ENCODE data around the gene PLXNA4. TPM values are rescaled to one million over a fixed set of nuclear protein-coding genes. Genes with fewer than 3 reads are reported as not detected.

PLXNA4 gene
- total and polyA plus RNA-seq, 3 experiments from 2014 or later, result 0.02 to 0.05 TPM; not detected in 1

DNA sequence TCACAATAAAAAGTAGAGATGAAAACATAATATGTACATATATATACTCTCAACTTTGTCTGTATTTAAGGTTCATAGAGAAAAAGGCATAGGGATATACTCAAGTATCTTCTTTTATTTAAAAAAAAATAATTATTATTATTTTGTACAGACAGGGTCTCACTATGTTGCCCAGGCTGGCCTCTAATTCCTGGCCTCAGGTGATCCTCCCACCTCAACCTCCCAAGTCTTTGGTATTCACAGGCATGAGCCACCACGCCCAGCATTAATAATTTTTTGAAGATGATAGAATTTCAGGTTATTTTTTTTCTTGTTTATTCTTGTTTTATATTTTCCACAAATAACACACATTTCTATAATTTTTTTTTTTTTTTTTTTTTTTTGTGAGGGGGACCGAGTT lies 113.8 kb downstream of the PLXNA4 start:
- H3K9me3 Mint-ChIP-seq, result no peaks in the 10 kb centered on the region
- ChIA-PET CTCF (interaction anchor here (1.1 kb wide), 1 partner anchor 68 kb away, joined by 3 read pairs; no protein-coding TSS in a partner anchor), POLR2A (no interaction called here)
- Histone ChIP-seq H3K4me1 (ENCODE audit: insufficient read depth, low read length) (peaks cover 19% of the 10 kb centered on the region), H3K27me3 (ENCODE audit: insufficient read depth, low read length, poor library complexity, severe bottlenecking) (no peaks in the 10 kb centered on the region), H3K9me3 (ENCODE audit: low read length) (no peaks in the 10 kb centered on the region), H3K4me3 (ENCODE audit: low read length) (no peak overlapping the region), H3K36me3 (ENCODE audit: insufficient read depth, low read length) (no peaks in the 10 kb centered on the region), H3K27ac (ENCODE audit: low read depth, low read length) (no peak overlapping the region)
- peaks cover 22 to 37% (median 23%) of the 10 kb centered on the region in 3 donors for H3K4me1 Mint-ChIP-seq
- H3K36me3 Mint-ChIP-seq, result no peaks in the 10 kb centered on the region
- no peak for DNase-seq
- no peak overlapping the region for H3K4me3 Mint-ChIP-seq
- peak overlapping the region in 1 of 8 donors; percentile 26 for H3K27ac Mint-ChIP-seq
- peaks cover 3 to 4% of the 10 kb centered on the region in 2 donors for H3K27me3 Mint-ChIP-seq

DNA sequence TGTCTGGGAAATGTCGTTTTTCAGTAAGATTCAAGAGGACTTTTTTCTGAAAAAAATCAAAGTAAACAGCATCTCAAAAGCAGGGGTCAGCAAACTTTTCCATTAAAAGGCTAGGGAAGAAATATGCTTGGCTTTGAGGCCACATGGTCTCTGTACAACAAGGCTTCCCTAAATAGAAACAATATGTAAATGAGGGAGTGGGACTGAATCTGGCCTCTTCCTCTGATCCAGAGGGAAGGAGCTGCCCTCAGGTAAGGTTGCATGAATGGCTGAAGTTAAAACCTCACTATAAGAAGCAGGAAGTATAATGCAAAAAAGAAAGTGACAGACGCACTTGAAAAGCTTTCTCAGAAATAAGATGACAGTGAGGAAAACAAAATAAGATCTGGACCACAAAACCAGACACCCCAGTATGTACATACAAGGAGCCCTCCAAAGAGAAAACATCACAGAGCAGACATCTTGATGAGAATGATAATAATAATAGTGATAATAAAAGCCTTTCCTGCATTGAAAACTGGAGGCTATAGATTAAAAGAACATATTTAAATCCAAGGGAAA lies 115.2 kb downstream of the PLXNA4 start:
- peak in 1 of 5 donors; percentile 28 for DNase-seq
- no peaks in the 10 kb centered on the region for H3K27me3 ChIP-seq (ENCODE audit: insufficient read depth, low read length, poor library complexity, severe bottlenecking)
- peak overlapping the region in 6 of 7 donors; percentile 1 to 46 (median 21) for H3K4me3 Mint-ChIP-seq
- no peaks in the 10 kb centered on the region for H3K9me3 Mint-ChIP-seq
- no peak overlapping the region for H3K4me3 ChIP-seq (ENCODE audit: low read length)
- peaks cover 0 to 4% of the 10 kb centered on the region in 2 donors for H3K27me3 Mint-ChIP-seq
- H3K9me3 ChIP-seq (ENCODE audit: low read length), result no peaks in the 10 kb centered on the region
- H3K36me3 Mint-ChIP-seq, result no peaks in the 10 kb centered on the region
- H3K4me1 ChIP-seq (ENCODE audit: insufficient read depth, low read length), result peaks cover 19% of the 10 kb centered on the region
- peaks cover 22 to 50% (median 25%) of the 10 kb centered on the region in 3 donors for H3K4me1 Mint-ChIP-seq
- H3K36me3 ChIP-seq (ENCODE audit: insufficient read depth, low read length), result no peaks in the 10 kb centered on the region
- POLR2A ChIA-PET, result no interaction called here
- peak overlapping the region; percentile 19 to 78 (median 70) for H3K27ac Mint-ChIP-seq
- H3K27ac ChIP-seq (ENCODE audit: low read depth, low read length), result no peak overlapping the region
- CTCF ChIA-PET, result no interaction called here

DNA sequence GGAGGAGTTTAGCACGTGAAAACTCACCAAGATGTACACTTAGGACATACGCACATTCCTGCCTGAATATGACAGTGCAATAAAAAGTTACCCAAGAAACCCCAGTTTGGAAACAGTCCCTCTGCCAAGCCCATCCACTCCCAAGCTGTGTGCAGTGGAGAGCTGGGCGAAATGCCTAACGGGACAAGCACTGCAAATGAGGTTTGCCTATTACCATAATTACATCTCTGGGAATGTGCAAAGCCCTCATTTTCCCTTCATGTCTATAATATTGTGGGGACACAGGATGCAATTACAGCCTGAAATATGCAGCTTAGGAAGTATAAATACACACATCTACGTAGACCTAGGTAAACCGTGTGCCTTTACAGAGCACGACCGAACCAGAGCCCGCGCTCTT lies 117.5 kb downstream of the PLXNA4 start:
- POLR2A ChIA-PET, result no interaction called here
- Mint-ChIP-seq H3K9me3 (no peaks in the 10 kb centered on the region), H3K4me3 (no peak overlapping the region), H3K27me3 (no peaks in the 10 kb centered on the region), H3K27ac (peak overlapping the region in 1 of 8 donors; percentile 68), H3K4me1 (peaks cover 43 to 66% (median 44%) of the 10 kb centered on the region in 3 donors), H3K36me3 (no peaks in the 10 kb centered on the region)
- CTCF ChIA-PET, result no interaction called here
- no peak for DNase-seq
- Histone ChIP-seq H3K27me3 (ENCODE audit: insufficient read depth, low read length, poor library complexity, severe bottlenecking) (no peaks in the 10 kb centered on the region), H3K9me3 (ENCODE audit: low read length) (no peaks in the 10 kb centered on the region), H3K36me3 (ENCODE audit: insufficient read depth, low read length) (no peaks in the 10 kb centered on the region), H3K4me1 (ENCODE audit: insufficient read depth, low read length) (peaks cover 40% of the 10 kb centered on the region), H3K4me3 (ENCODE audit: low read length) (no peak overlapping the region), H3K27ac (ENCODE audit: low read depth, low read length) (no peak overlapping the region)

DNA sequence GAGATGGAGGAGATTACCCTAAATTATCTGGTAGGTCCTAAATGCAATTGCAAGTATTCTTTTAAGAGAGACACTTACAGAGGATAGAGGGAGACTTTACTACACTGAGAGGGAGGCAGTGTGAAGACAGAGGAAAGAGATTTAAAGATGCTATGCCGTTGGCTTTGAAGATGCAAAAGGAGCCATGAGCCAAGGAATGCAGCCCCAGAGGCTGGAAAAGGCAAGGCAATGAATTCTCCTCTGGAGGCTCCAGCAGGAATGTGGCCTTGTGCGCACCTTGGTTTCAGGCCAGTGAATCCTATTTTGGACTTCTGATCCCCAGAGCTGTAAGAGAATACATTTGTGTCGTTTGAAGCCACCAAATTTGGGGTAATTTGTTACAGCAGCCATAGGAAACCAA lies 118.6 kb downstream of the PLXNA4 start:
- Histone ChIP-seq H3K27ac (ENCODE audit: low read depth, low read length) (no peak overlapping the region), H3K36me3 (ENCODE audit: insufficient read depth, low read length) (no peaks in the 10 kb centered on the region), H3K4me3 (ENCODE audit: low read length) (no peak overlapping the region), H3K4me1 (ENCODE audit: insufficient read depth, low read length) (peaks cover 42% of the 10 kb centered on the region), H3K9me3 (ENCODE audit: low read length) (no peaks in the 10 kb centered on the region), H3K27me3 (ENCODE audit: insufficient read depth, low read length, poor library complexity, severe bottlenecking) (no peaks in the 10 kb centered on the region)
- ChIA-PET POLR2A (no interaction called here), CTCF (no interaction called here)
- no peaks in the 10 kb centered on the region for H3K36me3 Mint-ChIP-seq
- no peaks in the 10 kb centered on the region for H3K9me3 Mint-ChIP-seq
- H3K27me3 Mint-ChIP-seq, result no peaks in the 10 kb centered on the region
- no peak for DNase-seq
- H3K27ac Mint-ChIP-seq, result no peak overlapping the region
- no peak overlapping the region for H3K4me3 Mint-ChIP-seq
- H3K4me1 Mint-ChIP-seq, result peaks cover 51 to 70% (median 53%) of the 10 kb centered on the region in 3 donors

DNA sequence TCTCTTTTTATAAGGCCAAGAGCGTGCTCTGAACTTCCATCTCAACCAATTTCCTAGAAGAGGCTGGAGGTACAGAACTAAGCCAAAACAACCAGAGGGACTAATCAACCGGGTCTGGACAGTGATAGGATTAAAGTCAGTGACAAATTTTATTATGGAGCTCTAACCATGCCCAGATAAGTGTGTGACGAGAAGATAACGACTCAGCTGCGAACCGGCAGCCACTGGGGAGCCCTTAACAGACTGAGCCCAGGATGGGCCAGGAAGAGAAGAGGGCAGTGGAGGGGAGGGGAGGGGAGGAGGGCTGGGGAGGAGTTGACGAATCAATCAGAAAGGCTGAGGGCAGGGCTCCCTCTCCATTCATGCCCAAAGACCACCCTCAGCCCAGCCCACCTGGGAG lies 119.9 kb downstream of the PLXNA4 start:
- ChIA-PET POLR2A (no interaction called here), CTCF (no interaction called here)
- DNase-seq, result no peak
- no peak overlapping the region for H3K4me3 Mint-ChIP-seq
- Histone ChIP-seq H3K27ac (ENCODE audit: low read depth, low read length) (no peak overlapping the region), H3K9me3 (ENCODE audit: low read length) (no peaks in the 10 kb centered on the region), H3K27me3 (ENCODE audit: insufficient read depth, low read length, poor library complexity, severe bottlenecking) (no peaks in the 10 kb centered on the region), H3K4me3 (ENCODE audit: low read length) (no peak overlapping the region), H3K4me1 (ENCODE audit: insufficient read depth, low read length) (peaks cover 38% of the 10 kb centered on the region), H3K36me3 (ENCODE audit: insufficient read depth, low read length) (no peaks in the 10 kb centered on the region)
- H3K9me3 Mint-ChIP-seq, result no peaks in the 10 kb centered on the region
- no peaks in the 10 kb centered on the region for H3K27me3 Mint-ChIP-seq
- H3K36me3 Mint-ChIP-seq, result no peaks in the 10 kb centered on the region
- H3K27ac Mint-ChIP-seq, result no peak overlapping the region
- H3K4me1 Mint-ChIP-seq, result peaks cover 51 to 72% (median 56%) of the 10 kb centered on the region in 3 donors

DNA sequence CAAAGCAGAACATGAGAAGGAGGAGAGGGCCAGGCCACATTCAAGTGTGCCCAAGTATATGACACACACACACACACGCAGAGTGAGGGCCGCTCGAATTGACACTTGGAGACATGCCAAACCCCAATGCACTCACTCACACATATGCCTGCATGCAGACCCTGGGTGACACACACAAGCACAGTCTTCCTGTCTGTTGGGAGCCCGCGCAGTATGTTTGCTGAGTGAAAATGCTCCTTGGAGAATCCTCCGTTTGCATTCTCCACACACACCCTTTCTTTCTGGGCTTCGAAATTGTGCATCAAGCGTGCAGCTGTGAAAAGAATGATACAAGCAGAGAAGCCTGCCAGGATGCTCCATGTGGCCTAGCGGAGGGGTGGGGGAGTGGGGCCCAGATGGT lies 120.9 kb downstream of the PLXNA4 start:
- Histone ChIP-seq H3K4me1 (ENCODE audit: insufficient read depth, low read length) (peaks cover 38% of the 10 kb centered on the region), H3K27me3 (ENCODE audit: insufficient read depth, low read length, poor library complexity, severe bottlenecking) (no peaks in the 10 kb centered on the region), H3K36me3 (ENCODE audit: insufficient read depth, low read length) (no peaks in the 10 kb centered on the region), H3K4me3 (ENCODE audit: low read length) (no peak overlapping the region), H3K9me3 (ENCODE audit: low read length) (no peaks in the 10 kb centered on the region), H3K27ac (ENCODE audit: low read depth, low read length) (no peak overlapping the region)
- Mint-ChIP-seq H3K27me3 (no peaks in the 10 kb centered on the region), H3K36me3 (no peaks in the 10 kb centered on the region), H3K9me3 (no peaks in the 10 kb centered on the region), H3K4me1 (peaks cover 51 to 72% (median 56%) of the 10 kb centered on the region in 3 donors), H3K27ac (peak overlapping the region in 5 of 8 donors; percentile 33 to 78 (median 45)), H3K4me3 (peak overlapping the region in 6 of 7 donors; percentile 33 to 82 (median 52))
- DNase-seq, result peak in 3 of 5 donors; percentile 18 to 72 (median 29)
- ChIA-PET CTCF (no interaction called here), POLR2A (no interaction called here)

- Mint-ChIP-seq H3K4me3 (peak overlapping the region in 6 of 7 donors; percentile 15 to 65 (median 24)), H3K9me3 (no peaks in the 10 kb centered on the region), H3K4me1 (peaks cover 63 to 85% (median 67%) of the 10 kb centered on the region in 3 donors), H3K27me3 (no peaks in the 10 kb centered on the region), H3K36me3 (no peaks in the 10 kb centered on the region), H3K27ac (peak overlapping the region in 4 of 8 donors; percentile 29 to 83 (median 56))
- ChIA-PET CTCF (no interaction called here), POLR2A (no interaction called here)
- H3K4me3 ChIP-seq (ENCODE audit: low read length), result no peak overlapping the region
- H3K36me3 ChIP-seq (ENCODE audit: insufficient read depth, low read length), result no peaks in the 10 kb centered on the region
- H3K4me1 ChIP-seq (ENCODE audit: insufficient read depth, low read length), result peaks cover 44% of the 10 kb centered on the region
- H3K9me3 ChIP-seq (ENCODE audit: low read length), result no peaks in the 10 kb centered on the region
- no peak overlapping the region for H3K27ac ChIP-seq (ENCODE audit: low read depth, low read length)
- peak in 1 of 5 donors; percentile 33 for DNase-seq
- no peaks in the 10 kb centered on the region for H3K27me3 ChIP-seq (ENCODE audit: insufficient read depth, low read length, poor library complexity, severe bottlenecking)
Observed at GRCh38 chr7:132453826-132454225, 122.4 kb downstream of the PLXNA4 start.

- Histone ChIP-seq H3K9me3 (ENCODE audit: low read length) (no peaks in the 10 kb centered on the region), H3K4me1 (ENCODE audit: insufficient read depth, low read length) (peaks cover 44% of the 10 kb centered on the region), H3K27me3 (ENCODE audit: insufficient read depth, low read length, poor library complexity, severe bottlenecking) (no peaks in the 10 kb centered on the region), H3K36me3 (ENCODE audit: insufficient read depth, low read length) (no peaks in the 10 kb centered on the region), H3K4me3 (ENCODE audit: low read length) (no peak overlapping the region), H3K27ac (ENCODE audit: low read depth, low read length) (no peak overlapping the region)
- H3K27ac Mint-ChIP-seq, result peak overlapping the region; percentile 51 to 99 (median 89)
- no peaks in the 10 kb centered on the region for H3K36me3 Mint-ChIP-seq
- H3K4me3 Mint-ChIP-seq, result peak overlapping the region in 6 of 7 donors; percentile 37 to 90 (median 60)
- H3K4me1 Mint-ChIP-seq, result peaks cover 63 to 84% (median 72%) of the 10 kb centered on the region in 3 donors
- ChIA-PET POLR2A (interaction anchor here (1.4 kb wide), 1 partner anchor 21 kb away, joined by 3 read pairs; no protein-coding TSS in a partner anchor), CTCF (no interaction called here)
- DNase-seq, result peak; percentile 26 to 76 (median 44)
- H3K9me3 Mint-ChIP-seq, result no peaks in the 10 kb centered on the region
- H3K27me3 Mint-ChIP-seq, result no peaks in the 10 kb centered on the region
Observed at GRCh38 chr7:132451161-132451560, 125.1 kb downstream of the PLXNA4 start.

Measured in CD8-positive, alpha-beta memory T cell (primary cell).